ENCODE data around the gene PLAGL2. TPM values are rescaled to one million over a fixed set of nuclear protein-coding genes. Genes with fewer than 3 reads are reported as not detected.

The PLAGL2 gene
- total and polyA plus RNA-seq, 9 donors = 3.3 to 16.5 (median 13.0) TPM

DNA sequence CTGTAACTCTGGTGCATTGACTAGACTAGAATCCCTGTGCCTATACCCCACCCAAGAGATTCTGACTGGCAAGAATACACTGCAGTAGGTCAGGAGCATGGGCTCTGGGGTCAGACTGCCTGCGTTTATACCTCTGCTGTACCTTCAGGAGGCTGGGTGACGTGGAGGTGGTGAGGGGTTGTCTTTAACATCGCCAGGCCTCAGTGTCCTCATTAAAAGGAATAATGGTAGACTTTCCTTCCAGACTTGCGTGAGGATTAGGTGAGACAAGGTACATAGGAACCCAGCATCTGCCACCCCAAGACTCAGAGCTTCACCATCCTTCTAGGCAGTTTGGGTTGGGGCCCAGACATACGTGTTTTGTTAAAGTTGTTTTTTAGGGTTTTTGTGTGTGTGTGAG, 53.8 kb downstream of the PLAGL2 start:
- no peaks in the 10 kb centered on the region for H3K9me3 ChIP-seq (replicated peaks; ENCODE audit: control insufficient read depth, low read depth, low read length)
- peaks cover 68% of the 10 kb centered on the region for H3K36me3 ChIP-seq (ENCODE audit: control insufficient read depth, insufficient read depth, low read length)
- H3K27ac ChIP-seq (ENCODE audit: low read length) = no peak overlapping the region
- no peaks in the 10 kb centered on the region for H3K27me3 ChIP-seq (ENCODE audit: control insufficient read depth, insufficient read depth, low read length)
- WGBS (ENCODE audit: insufficient coverage) = 92% methylated on average over 3 of the region's 5 CpGs
- DNase-seq = no peak
- no peak overlapping the region for H3K4me3 ChIP-seq (ENCODE audit: low read length)
- peaks cover 17% of the 10 kb centered on the region for H3K4me1 ChIP-seq (ENCODE audit: control insufficient read depth, insufficient read depth, low read length)

- WGBS (ENCODE audit: insufficient coverage) = 92% methylated on average over 3 of the region's 4 CpGs
- Histone ChIP-seq H3K9me3 (replicated peaks; ENCODE audit: control insufficient read depth, low read depth, low read length) (no peaks in the 10 kb centered on the region), H3K4me3 (ENCODE audit: low read length) (no peak overlapping the region), H3K27ac (ENCODE audit: low read length) (no peak overlapping the region), H3K36me3 (ENCODE audit: control insufficient read depth, insufficient read depth, low read length) (peaks cover 65% of the 10 kb centered on the region), H3K27me3 (ENCODE audit: control insufficient read depth, insufficient read depth, low read length) (no peaks in the 10 kb centered on the region), H3K4me1 (ENCODE audit: control insufficient read depth, insufficient read depth, low read length) (peaks cover 17% of the 10 kb centered on the region)
- DNase-seq = no peak
These were observed 54.3 kb downstream of the PLAGL2 start for GRCh38 chr20:32153156-32153665.

DNA sequence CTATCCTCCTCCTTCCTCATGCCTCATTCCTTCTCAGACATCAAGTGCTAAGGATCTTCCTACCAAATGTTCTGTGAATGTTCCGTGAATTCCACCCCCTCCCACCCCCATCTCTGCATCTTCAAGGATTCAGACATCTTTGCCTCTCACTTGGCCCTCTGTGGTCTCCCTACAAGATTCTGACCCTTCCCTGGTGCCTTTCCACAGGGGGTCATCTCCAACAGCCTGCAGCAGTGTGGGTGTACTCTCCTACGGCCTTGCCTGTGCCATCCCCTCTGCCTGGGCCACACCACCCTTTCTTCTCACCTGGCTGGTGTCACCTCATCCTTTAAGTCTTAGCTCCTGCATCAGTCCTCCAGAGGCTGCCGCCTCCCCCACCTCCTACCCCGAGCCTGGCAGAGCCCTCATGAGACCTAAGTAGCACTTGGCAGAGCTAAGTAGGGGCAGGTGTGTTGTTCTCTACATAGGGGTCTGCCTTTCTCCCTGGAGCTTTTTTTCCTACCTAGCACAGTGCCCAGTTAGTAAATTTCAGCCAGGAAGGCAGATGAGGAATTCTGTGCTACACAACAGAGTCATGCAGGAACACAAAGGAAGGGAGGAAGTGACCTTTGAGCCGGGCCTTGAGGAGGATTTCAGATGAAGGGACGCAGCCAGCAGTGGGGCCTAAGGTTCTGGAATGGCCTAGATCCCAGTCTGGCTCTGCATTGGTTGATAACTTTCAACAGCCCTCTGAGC, 55.0 kb downstream of the PLAGL2 start:
- WGBS (ENCODE audit: insufficient coverage) = 69% methylated on average over 2 of the region's 6 CpGs
- Histone ChIP-seq H3K4me1 (ENCODE audit: control insufficient read depth, insufficient read depth, low read length) (peaks cover 17% of the 10 kb centered on the region), H3K9me3 (replicated peaks; ENCODE audit: control insufficient read depth, low read depth, low read length) (no peaks in the 10 kb centered on the region), H3K27me3 (ENCODE audit: control insufficient read depth, insufficient read depth, low read length) (no peaks in the 10 kb centered on the region), H3K27ac (ENCODE audit: low read length) (no peak overlapping the region), H3K4me3 (ENCODE audit: low read length) (no peak overlapping the region), H3K36me3 (ENCODE audit: control insufficient read depth, insufficient read depth, low read length) (peaks cover 60% of the 10 kb centered on the region)
- DNase-seq = no peak

DNA sequence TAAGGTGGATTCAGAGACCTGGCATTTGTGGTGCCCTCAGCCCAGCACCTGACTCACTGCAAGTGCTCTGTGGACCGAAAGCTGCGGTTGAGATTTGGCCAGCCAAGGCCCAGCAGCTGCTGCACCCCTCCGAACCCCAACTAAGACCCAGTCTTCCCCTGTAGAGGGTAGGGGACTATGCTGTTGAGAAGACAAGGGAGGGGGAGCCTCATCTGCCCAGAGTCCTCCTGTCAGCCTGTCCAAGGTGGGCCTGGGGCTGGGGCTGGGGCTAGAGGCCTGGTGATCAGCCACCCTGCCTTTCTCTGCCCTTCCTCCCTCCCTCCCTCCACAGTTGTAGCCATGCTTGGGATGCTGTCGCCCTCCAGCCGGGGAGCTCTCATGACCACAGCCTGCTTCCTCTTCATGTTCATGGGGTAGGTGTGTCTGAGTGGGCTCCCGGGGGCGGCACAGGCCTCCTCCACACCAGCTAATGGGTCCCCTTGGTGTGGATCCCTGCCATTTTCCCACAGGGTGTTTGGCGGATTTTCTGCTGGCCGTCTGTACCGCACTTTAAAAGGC, 57.2 kb downstream of the PLAGL2 start:
- Histone ChIP-seq H3K27ac (ENCODE audit: low read length) (no peak overlapping the region), H3K27me3 (ENCODE audit: control insufficient read depth, insufficient read depth, low read length) (no peaks in the 10 kb centered on the region), H3K9me3 (replicated peaks; ENCODE audit: control insufficient read depth, low read depth, low read length) (no peaks in the 10 kb centered on the region), H3K4me1 (ENCODE audit: control insufficient read depth, insufficient read depth, low read length) (peaks cover 13% of the 10 kb centered on the region), H3K36me3 (ENCODE audit: control insufficient read depth, insufficient read depth, low read length) (peaks cover 77% of the 10 kb centered on the region), H3K4me3 (ENCODE audit: low read length) (no peak overlapping the region)
- DNase-seq = no peak
- WGBS (ENCODE audit: insufficient coverage) = 85% methylated on average over 4 of the region's 10 CpGs

GRCh38 chr20:32149566-32150170, 57.9 kb downstream of the PLAGL2 start:
- H3K4me3 ChIP-seq (ENCODE audit: low read length) = no peak overlapping the region
- no peaks in the 10 kb centered on the region for H3K9me3 ChIP-seq (replicated peaks; ENCODE audit: control insufficient read depth, low read depth, low read length)
- WGBS (ENCODE audit: insufficient coverage) = 71% methylated on average over 4 of the region's 8 CpGs
- no peak for DNase-seq
- peaks cover 78% of the 10 kb centered on the region for H3K36me3 ChIP-seq (ENCODE audit: control insufficient read depth, insufficient read depth, low read length)
- no peaks in the 10 kb centered on the region for H3K27me3 ChIP-seq (ENCODE audit: control insufficient read depth, insufficient read depth, low read length)
- H3K27ac ChIP-seq (ENCODE audit: low read length) = no peak overlapping the region
- peaks cover 6% of the 10 kb centered on the region for H3K4me1 ChIP-seq (ENCODE audit: control insufficient read depth, insufficient read depth, low read length)

- H3K27ac ChIP-seq (ENCODE audit: low read length) = no peak overlapping the region
- no peaks in the 10 kb centered on the region for H3K4me1 ChIP-seq (ENCODE audit: control insufficient read depth, insufficient read depth, low read length)
- DNase-seq = no peak
- H3K4me3 ChIP-seq (ENCODE audit: low read length) = no peak overlapping the region
- no peaks in the 10 kb centered on the region for H3K27me3 ChIP-seq (ENCODE audit: control insufficient read depth, insufficient read depth, low read length)
- H3K9me3 ChIP-seq (replicated peaks; ENCODE audit: control insufficient read depth, low read depth, low read length) = no peaks in the 10 kb centered on the region
- 87% methylated on average over 6 of the region's 8 CpGs for WGBS (ENCODE audit: insufficient coverage)
- peaks cover 81% of the 10 kb centered on the region for H3K36me3 ChIP-seq (ENCODE audit: control insufficient read depth, insufficient read depth, low read length)
These were observed 62.5 kb downstream of the PLAGL2 start for GRCh38 chr20:32144898-32145662.

DNA sequence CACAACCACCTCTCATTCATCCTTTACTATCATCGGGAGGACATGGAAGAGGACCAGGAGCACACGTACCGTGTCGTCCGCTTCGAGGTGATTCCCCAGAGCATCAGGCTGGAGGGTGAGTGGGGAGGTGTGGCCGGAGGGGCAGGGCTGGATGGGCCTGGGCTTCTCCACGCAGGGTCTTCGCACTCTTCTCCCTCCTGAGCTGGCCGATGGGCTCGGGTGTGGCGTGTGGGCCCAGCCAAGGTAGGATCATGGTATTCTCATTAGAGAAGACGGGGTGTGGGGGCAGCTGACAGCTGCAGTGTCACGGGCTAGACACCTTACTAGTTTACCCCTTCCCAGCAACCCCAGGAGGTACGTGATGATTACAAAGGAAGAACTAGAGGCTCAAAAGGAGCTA, 64.6 kb downstream of the PLAGL2 start:
- WGBS (ENCODE audit: insufficient coverage) = 95% methylated on average over 5 of the region's 15 CpGs
- Histone ChIP-seq H3K4me1 (ENCODE audit: control insufficient read depth, insufficient read depth, low read length) (no peaks in the 10 kb centered on the region), H3K4me3 (ENCODE audit: low read length) (no peak overlapping the region), H3K27me3 (ENCODE audit: control insufficient read depth, insufficient read depth, low read length) (no peaks in the 10 kb centered on the region), H3K27ac (ENCODE audit: low read length) (no peak overlapping the region), H3K9me3 (replicated peaks; ENCODE audit: control insufficient read depth, low read depth, low read length) (no peaks in the 10 kb centered on the region), H3K36me3 (ENCODE audit: control insufficient read depth, insufficient read depth, low read length) (peaks cover 93% of the 10 kb centered on the region)
- no peak for DNase-seq

Other genes with a start within 250 kb of the PLAGL2 start
- gene XKR7, start 239.6 kb downstream of the PLAGL2 start, total RNA-seq = 0.04 TPM
- under 1 TPM; 0.04 to 0.21 (median 0.08) TPM for gene XKR7, start 239.6 kb downstream of the PLAGL2 start, polyA plus RNA-seq (ENCODE audit: insufficient read depth in 1 of 8, insufficient read length in 8 of 8, low replicate concordance in 1 of 8)
- 4.9 TPM for gene CCM2L, start 197.3 kb downstream of the PLAGL2 start, total RNA-seq
- gene CCM2L, start 197.3 kb downstream of the PLAGL2 start, polyA plus RNA-seq (ENCODE audit: insufficient read depth in 1 of 8, insufficient read length in 8 of 8, low replicate concordance in 1 of 8) = 1 to 10 TPM; 5.0 to 7.8 (median 6.1) TPM
- gene HCK, start 155.5 kb downstream of the PLAGL2 start, total RNA-seq = 4.9 TPM
- 1 to 10 TPM; 4.4 to 6.3 (median 4.4) TPM for gene HCK, start 155.5 kb downstream of the PLAGL2 start, polyA plus RNA-seq (ENCODE audit: insufficient read depth in 1 of 8, insufficient read length in 8 of 8, low replicate concordance in 1 of 8)
- 25.7 TPM for gene TM9SF4, start 98.0 kb downstream of the PLAGL2 start, total RNA-seq
- 10 to 100 TPM; 34.3 to 55.4 (median 44.1) TPM for gene TM9SF4, start 98.0 kb downstream of the PLAGL2 start, polyA plus RNA-seq (ENCODE audit: insufficient read depth in 1 of 8, insufficient read length in 8 of 8, low replicate concordance in 1 of 8)
- gene POFUT1, start 137 bp upstream of the PLAGL2 start, total RNA-seq = 25.5 TPM
- 10 to 100 TPM; 23.2 to 39.1 (median 31.1) TPM for gene POFUT1, start 137 bp upstream of the PLAGL2 start, polyA plus RNA-seq (ENCODE audit: insufficient read depth in 1 of 8, insufficient read length in 8 of 8, low replicate concordance in 1 of 8)
- gene KIF3B, start 69.9 kb upstream of the PLAGL2 start, total RNA-seq = 12.8 TPM
- gene KIF3B, start 69.9 kb upstream of the PLAGL2 start, polyA plus RNA-seq (ENCODE audit: insufficient read depth in 1 of 8, insufficient read length in 8 of 8, low replicate concordance in 1 of 8) = 10 to 100 TPM in 7 of 8 donors, 1 to 10 TPM in 1; 9.2 to 20.4 (median 12.7) TPM
- 28.4 TPM for gene ASXL1, start 150.6 kb upstream of the PLAGL2 start, total RNA-seq
- 10 to 100 TPM; 32.8 to 42.3 (median 34.9) TPM for gene ASXL1, start 150.6 kb upstream of the PLAGL2 start, polyA plus RNA-seq (ENCODE audit: insufficient read depth in 1 of 8, insufficient read length in 8 of 8, low replicate concordance in 1 of 8)